Stimulated activated CD8-positive, alpha-beta memory T cell treated with anti-CD3 and anti-CD28 coated beads, Interleukin-15, amount 100 ng/mL, for 4 hours (primary cell): ENCODE results near the gene UBR2.
"Not testable (repeated sequence)": the region's sequence is repeated elsewhere in the genome, so short reads cannot be mapped to it uniquely, and the experiment has no call there.

Experiments used
- DNase-seq, 2 donors: peaks; one replicate each; pipeline ENCODE4 v3.0.0-alpha.2; 2020; ENCODE audit warnings: low read depth in 2 of 2

UBR2 gene

DNA sequence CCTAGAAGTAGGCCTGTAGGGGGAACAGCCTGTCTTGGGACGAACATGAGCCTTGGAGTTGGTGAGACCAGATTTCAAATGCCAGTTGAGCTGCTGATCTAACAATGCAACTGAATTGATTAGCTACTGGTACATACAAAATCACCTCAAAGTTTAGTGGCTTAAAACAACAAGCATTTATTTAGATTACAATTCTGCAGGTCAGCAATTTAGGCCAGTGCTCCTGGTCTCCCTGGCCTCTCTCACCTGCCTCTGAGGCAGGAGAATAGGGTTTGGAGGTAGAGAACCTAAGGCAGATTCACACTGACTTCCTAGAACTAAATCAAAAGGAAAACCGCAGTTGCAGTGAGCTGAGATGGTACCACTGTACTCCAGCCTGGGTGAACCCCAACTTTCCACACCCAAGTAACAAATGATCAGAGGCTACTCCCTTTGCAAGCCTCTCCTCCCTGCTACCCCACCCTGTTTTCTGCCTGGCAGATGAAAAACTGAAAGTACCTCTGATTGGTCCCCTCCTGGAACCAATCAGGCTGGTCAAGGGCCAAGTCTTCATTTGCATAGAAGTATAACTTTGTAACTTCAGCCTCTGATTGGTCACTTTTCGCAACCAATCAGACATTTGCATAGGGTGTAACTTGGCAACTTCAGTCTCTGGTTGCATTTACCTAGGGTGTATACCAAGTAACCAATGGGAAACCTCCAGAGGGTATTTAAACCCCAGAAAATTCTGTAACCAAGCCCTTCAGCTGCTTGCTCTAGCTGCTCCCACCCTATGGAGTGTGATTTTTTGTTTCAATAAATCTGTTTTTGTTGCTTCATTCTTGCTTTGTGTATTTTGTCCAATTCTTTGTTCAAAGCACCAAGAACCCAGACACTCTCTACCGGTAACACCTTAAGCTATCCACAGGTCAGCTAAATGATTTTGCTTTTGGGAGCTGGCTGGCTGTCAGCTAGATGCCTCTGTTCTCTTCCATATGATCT is 8.1 kb upstream of the UBR2 start:
- DNase-seq = no peak

DNA sequence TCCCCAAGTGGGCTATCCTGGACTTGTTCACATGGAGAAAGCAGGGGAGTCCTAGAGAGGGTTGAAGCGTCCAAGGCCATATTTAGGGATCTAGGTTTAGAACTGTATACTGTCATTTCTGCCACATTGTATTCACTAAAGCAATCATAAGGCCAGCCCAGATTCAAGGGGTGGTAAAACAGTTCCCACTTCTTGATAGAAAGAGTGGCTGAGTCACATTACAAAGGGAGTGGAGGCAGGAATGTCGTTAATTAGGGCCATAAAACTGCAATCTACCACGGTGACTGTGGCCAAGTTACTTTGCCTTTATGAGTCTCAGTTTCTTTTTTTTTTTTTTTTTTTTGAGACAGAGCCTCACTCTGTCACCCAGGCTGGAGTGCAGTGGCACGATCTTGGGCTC is 7.4 kb upstream of the UBR2 start:
- DNase-seq = no peak

DNA sequence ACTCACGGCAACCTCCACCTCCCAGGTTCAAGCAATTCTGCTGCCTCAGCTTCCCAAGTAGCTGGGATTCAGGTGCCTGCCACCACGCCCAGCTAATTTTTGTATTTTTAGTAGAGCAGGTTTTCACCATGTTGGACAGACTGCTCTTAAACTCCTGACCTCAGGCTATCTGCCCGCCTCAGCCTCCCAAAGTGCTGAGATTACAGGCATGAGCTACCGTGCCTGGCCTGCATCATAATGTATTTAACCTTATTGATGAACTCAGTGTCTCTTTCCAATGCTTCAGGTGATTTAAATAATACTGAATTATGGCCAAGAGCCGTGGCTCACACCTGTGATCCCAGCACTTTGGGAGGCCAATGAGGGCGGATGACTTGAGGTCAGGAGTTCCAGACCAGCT is 4.6 kb upstream of the UBR2 start:
- not testable (repeated sequence) for DNase-seq

DNA sequence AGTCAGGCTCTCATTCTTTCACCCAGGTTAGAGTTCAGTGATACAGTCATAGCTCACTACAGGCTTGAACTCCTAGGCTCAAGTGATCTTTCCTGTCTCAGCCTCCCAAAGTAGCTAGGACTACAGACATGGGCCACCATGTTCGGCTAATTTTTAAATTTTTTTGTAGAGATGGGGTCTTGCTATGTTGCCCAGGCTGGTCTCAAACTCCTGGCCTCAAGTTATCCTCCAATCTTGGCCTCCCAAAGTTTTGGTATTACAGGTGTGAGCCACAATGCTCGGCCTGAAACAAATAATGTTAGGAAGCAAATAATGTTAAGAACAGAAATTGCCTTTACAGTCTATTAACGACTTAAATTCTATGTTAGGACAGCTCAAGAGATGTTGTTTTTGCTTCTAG is 1.8 kb upstream of the UBR2 start:
- no peak for DNase-seq

DNA sequence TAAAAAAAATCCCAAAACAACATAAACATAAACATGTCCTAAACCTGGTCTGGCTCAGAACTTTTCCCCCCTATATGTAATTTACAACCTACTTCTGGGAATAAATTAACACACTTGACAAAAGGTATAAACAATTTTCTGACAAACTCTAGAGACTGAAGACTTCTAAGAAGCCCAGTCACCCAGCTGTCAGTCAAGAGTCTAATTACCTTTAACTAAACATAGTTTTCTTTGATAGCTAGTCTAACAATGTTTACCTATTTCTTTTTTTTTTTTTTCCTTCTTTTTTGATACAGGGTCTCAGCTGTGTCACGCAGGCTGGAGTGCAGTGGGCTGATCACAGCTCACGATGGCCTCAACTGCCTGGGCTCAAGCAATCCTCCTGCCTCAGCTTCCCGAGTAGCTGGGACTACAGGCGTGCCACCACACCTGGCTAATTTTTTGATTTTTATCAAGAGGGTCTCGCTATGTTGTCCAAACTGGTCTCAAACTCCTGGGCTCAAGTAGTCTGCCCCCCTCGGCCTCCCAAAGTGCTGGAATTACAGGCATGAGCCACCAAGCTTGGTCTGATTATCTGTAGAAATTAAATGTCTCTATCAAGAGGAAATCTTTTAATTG is 932 bp upstream of the UBR2 start:
- no peak for DNase-seq

DNA sequence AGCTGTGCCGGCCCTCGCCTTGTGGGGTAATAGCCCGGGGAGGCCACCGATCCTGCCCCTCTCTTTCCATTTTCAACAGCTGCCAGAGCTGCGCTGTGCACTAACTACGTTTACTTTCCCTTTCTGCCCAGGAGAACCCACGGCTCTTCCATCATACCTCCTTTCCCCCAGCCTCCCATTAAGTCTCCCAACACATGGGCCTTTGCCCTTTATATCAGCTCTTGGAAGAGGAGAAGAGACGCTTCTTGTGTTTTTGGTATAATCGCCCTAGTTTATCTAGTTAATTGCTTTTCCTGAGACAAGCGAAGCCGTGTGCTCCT is 637 bp downstream of the UBR2 start:
- no peak for DNase-seq

DNA sequence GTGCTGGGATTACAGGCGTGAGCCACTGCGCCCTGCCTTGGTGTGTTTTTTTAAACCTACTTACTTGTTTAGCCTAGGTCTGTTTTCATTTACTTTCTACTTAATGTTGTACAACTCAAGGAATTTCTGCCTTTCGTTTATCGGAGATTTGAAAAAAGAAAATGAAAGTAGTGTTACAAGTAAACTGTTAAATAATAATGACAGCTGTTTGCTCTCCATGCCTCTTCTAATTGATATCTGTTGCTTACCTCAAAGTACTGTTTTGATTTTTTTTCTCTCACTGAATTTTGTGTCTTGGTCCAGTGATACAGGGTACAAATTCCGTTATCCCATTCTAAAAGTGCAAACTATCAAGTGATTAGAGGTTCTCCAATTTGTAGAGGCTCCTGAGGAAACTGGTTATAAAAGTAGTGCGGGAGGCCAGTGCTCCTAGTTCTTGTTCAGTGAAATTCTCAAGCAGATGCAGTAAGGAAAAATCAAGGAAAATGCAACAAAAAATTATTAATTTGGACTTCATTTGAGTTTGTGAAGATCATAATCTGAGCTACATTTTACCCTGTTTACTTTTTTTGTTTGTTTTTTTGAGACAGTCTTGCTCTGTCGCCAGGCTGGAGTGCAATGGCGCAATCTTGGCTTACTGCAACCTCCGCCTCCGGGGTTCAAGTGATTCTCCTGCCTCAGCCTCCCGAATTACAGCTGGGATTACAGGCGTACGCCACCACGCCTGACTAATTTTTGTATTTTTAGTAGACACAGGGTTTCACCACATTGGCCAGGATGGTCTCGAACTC is 2.2 kb downstream of the UBR2 start:
- no peak for DNase-seq

DNA sequence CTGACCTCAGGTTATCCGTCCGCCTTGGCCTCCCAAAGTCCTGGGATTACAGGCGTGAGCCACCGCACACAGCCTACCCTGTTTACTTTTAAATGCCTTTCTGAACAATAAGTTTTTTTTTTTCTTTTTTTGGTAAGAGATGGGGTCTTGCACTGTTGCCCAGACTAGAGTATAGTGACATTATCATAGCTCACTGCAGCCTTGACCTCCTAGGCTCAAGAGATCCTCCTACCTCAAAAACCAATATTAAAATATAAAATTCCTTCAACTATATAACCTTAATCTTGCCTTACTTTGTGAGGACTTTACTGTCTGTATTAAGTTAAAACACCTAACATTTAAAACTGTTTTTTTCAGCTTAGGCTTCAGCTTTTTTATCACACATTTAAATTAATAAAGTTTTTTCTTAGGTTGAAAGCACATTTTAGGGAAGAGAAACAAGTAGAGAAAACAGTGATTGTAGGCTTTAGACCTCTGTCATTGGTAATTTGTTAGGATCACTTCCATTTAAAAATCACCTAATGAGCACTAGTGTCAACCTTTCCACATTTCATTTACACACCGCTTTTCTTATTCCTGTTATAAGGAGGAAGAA is 2.9 kb downstream of the UBR2 start:
- no peak for DNase-seq

DNA sequence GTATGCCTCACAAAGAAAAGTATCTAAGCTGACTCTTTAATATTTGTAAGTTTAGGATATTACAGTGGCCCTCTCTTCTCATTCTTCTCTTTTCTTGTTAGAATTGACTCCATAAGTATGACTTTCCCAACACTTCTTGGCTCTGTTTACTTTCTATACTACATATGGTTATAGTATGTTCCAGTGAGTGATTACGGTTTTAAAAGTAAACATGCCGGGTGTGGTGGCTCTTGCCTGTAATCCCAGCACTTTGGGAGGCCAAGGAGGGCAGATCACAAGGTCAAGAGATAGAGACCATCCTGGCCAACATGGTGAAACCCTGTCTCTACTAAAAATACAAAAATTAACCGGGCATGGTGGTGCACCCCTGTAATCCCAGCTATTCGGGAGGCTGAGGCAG is 3.4 kb downstream of the UBR2 start:
- not testable (repeated sequence) for DNase-seq

DNA sequence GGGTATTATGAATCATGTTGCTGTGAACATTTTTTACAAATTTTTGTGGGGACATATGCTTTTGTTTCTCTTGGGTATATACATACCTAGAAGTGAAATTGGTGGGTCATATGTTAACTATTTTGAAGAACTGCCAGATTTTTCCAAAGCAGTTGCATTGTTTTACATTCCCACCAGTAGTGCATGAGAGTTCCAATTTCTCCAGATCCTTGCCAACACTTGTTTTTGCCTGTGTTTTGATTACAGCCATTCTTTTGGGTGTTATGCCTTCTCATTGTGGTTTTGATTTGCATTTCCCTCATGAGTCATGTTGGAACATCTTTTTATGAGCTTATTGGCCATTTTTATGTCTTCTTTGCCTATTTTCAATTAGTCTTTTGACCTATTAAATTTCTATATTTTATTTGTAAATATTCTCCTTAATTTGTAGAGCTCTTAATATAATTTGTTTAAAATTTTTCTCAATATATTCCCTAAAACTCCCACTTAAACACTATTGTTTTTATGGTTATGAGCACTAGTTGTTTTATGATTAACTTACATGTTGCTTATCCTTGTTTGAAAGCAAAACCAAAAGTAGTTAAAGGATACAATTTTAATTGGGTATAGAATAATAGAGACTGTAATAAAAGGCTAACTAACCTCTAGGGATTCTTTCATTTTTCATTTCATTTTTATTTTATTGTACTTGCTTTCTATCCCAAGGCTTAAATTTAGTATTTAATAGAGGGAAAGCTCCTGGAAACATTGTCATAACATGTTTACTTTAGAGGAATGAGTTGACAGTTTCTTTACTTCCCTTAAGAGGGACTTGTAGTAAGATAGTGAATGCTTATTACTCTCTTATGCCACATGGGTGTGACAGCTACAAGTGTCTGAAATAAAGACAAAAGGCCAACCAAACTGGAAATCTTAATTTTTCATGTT is 5.5 kb downstream of the UBR2 start:
- DNase-seq = no peak

DNA sequence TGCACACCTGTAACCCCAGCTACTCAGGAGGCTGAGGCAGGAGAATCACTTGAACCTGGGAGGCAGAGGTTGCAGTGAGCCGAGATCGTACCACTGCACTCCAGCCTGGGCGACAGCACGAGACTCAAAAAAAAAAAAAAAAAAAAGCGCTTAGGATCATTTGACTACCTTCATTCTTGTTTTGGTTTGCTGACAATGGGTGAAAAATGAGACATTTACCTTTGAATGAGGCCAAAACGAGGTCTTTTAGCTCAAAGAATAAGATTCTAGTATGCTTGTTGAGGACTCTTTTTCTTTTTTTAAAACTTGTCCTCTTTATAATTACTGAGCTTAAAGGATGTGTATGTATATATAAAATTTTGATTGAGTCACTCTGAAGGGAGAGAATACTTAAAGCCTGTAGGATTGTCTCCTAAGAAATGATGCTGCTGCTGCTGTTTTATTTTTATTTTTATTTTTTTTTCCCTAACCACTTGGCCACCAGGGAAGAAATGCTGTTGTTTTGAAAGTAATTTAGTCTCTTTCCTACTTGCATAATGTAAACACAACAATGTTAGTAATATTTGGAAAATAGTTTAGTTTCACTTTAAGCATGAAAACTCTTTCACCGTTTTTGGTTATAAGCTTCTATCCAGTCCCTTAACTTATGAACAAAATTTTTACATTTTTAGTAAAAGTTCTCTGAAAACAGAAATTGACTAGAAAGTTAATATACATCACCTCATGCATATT is 7.9 kb downstream of the UBR2 start:
- no peak for DNase-seq

DNA sequence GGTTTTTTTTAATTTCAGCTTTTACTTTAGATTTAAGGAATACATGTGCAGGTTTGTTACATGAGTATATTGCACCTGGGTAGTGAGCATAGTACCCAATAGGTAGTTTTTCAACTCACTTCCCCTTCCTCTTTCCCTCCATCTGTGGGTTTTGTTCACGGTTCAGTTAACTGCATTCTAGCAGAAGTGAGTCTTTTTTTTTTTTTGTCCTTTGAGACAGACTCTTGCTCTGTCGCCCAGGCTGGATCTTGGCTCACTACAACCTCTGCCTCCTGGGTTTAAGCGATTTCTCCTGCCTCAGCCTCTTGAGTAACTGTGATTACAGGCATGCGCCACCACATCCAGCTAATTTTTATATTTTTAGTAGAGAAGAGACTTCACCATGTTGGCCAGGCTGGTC is 8.7 kb downstream of the UBR2 start:
- DNase-seq = no peak

DNA sequence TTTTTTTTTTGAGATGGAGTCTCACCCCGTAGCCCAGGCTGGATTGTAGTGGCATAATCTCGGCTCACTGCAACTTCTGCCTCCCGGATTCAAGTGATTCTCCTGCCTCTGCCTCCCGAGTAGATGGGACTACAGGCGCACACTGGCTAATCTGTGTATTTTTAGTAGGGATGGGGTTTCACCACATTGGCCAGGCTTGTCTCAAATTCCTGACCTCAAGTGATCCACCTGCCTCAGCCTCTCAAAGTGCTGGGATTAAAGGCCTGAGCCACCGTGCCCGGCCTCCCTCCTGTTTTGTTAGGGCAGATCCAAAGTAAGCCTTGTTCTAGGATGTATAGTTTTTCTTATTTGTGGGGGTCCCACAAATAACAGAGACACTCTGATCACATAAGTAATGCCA is 12.7 kb downstream of the UBR2 start:
- DNase-seq = not testable (repeated sequence)

DNA sequence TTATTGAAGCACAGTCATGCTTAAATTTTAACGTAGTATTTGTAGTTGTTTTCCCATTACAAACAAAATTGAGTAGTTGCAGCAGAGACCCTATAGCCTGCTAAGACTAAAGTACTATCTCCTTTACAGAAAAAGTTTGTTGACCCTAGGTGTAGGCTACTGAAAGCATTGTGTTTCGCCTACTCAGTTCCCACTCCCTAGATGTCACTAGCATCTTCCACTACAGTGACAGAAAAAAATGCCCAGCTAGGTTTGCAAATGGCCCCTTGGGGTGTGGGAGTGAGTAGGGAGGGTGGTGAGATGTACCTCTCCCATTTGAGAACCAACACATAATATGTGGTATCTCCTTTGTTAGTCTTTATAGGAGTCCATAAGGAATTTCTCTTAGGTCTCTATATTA is 34.5 kb downstream of the UBR2 start:
- no peak for DNase-seq

DNA sequence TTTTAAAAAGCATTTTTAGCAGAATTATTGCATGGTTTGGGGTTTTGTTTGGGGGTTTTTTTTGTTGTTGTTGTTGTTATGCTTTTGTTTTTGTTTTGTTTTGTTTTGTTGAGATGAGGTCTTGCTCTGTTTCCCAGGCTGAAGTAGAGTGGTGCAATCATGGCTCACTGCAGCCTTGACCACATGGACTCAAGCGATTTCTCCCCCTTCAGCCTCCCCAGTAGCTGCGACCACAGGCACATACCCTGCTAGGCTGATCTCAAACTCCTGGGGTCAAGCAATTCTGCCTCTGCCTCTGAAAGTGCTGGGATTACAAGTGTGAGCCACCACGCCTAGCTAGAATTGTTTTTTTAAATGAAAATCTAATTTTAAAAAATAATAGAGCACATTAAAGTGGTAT is 35.7 kb downstream of the UBR2 start:
- no peak for DNase-seq

DNA sequence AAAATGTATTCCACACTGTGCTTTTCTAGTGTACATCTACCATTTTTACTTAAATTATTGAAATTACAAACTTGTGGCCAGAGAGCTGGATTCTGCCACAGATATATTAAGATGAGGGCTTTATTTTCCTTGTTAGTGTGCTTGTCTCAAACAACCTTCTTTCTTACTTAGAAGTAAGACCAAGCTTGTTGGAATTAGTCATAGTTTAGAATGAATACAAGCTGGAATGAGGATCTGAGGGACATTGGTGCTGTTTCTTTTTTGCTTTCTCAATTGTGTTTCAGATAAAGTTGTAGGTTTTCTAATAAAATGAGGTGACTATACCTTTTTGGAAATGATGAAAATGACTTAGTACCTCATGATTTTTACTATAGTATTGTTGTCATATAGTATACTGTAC is 40.3 kb downstream of the UBR2 start:
- DNase-seq = no peak

DNA sequence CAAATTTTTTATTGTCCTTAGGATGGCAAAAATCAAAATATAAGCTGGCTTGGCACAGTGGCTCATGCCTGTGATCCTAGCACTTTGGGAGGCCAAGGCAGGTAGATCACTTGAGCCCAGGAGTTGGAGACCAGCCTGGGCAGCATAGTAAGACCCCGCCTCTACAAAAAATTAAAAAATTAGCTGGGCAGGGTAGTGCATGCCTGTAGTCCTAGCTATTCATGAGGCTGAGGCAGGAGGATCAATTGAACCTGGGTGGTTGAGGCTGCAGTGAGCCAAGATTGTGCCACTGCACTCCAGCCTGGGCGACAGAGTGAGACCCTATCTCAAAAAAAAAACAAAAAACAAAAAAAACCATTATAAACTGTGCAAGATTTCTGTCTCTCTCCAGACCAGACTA is 40.9 kb downstream of the UBR2 start:
- not testable (repeated sequence) for DNase-seq

DNA sequence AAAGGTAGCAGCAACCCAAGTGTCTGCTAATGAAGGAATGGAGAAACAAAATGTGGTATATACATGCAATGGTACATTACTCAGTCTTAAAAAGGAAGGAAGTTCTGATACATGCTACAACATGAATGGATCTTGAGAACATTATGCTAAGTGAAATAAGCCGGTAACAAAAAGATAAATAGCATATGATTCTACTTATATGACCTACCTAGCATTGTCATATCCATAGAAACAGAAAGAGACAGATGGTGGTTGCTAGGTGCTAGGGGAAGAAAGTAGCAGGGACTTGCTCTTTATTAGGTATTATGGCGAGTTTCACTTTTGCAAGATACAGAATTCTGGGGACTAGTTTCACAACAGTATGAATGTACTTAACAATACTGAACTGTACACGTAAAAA is 46.6 kb downstream of the UBR2 start:
- DNase-seq = no peak

DNA sequence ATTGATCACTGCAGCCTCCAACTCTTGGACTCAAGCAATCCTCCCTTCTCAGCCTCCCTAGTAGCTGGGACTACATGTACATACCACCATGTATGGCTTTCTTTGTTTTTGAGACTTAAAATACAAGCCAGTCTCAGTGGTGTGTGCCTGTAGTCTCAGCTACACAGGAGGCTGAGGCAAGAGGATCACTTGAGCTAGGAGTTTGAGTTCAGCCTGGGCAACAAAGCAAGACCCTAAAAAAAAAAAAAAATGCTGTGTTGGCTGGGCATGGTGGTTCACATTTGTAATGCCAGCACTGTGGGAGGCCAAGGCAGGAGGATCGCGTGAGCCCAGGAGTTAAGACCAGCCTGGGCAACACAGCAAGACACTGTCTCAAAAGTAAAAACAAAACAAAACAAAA is 51.7 kb downstream of the UBR2 start:
- no peak for DNase-seq

DNA sequence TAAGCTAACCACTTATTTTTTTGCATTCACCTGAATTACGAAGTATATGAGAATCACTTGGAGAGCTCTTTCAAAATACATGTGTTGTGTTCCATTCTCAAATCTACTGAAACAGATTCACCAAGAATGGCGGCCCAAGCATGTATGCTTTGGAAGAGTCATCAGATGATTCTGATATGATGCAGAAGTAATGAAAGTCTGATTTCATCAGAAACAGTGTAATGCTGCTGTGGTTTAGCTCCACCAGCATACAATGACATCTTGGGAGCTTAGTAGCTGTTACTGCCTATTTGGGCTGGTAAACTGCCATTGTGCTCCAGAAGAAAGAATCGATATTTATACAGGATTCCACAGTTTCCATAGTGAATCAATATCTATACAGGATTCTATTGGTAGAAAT is 52.9 kb downstream of the UBR2 start:
- DNase-seq = no peak

DNA sequence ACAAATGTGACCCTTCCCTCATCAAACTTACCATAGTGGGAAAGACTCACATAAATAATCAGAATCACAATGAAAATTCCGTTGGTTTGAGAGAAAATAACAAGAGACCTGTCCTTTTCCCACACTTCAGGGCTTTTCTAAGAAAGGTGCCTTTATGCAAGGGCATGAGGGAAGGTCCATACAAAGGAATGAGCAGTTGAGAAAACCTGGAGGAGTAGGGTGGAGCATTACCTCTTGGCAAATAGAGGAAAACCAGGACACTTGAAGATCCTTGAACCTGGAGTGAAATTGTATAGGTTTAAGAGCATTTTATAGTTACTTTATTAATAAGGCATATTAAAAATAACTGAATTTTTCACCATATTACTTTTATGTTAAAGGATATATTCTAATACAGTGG is 54.3 kb downstream of the UBR2 start:
- no peak for DNase-seq
